NOMO-1 treated with DMSO at 0.1 percent for 48 hours (cell line): ENCODE data around the gene OR2AT4.
A peak's percentile ranks its signal among the peaks of the same experiment; 100 is the strongest.
"Not testable (repeated sequence)": the region's sequence is repeated elsewhere in the genome, so short reads cannot be mapped to it uniquely, and the experiment has no call there.

Source experiments
- DNase-seq: peaks from one replicate; lab custom pipeline; 2025; ENCODE audit not compliant: unreplicated experiment; lab: John Stamatoyannopoulos, UW

Gene OR2AT4

DNA sequence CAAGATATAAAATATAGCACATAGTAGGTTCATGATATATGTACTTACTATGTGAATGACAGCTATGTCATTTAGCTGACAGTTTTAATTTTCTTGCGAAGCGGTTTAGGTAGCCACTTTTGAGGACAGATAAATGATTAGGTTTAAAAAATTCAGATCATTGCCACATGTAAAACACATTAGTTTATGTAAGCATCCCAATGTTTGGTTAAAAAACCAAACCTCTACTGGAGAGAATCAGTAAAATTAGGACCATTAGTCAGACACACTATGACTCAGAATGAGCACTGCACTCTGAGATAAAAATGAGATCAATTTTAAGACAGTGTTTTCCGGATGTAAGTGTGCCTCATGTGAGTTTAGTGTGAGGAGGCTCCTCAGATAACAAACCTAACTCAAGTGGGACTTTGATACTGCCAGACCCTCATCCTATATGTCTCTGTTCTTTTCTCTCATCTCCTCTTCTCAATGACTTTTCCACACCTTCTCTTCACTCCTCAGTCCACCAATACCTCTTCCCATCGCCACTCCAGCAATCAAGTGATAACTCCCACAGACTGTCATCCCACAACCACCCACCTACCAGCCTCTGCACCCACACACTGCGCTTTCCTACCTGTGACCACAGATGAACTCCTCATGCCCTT lies 6.8 kb upstream of the OR2AT4 start:
- DNase-seq: no peak

DNA sequence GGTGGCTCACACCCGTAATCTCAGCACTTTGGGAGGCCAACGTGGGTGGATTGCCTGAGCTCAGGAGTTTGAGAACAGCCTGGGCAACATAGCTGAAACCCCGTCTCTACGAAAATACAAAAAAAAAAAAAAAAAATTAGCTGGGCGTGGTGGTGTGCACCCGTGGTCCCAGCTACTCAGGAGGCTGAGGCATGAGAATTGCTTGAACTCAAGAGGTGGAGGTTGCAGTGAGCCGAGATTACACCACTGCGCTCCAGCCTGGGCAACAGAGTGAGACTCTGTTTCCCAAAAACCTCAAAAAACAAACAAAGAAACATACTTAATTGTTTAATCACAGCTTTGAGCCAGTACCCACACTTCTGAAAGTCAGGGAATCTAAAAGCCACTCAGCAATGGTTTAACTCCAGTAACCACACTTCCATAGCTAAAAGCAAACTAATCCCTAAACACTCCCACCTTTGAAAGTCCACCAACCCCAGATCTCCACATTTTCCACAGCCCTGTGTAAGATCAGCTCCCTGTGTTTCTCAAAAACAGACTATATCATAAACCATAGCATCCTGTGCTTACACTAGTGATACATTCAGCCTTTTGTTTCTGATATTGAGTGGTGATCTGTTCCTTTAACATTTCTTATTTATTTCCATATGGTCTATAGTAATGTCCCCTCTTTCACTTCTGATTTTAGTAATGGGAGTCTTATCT lies 4.9 kb upstream of the OR2AT4 start:
- DNase-seq: no peak

DNA sequence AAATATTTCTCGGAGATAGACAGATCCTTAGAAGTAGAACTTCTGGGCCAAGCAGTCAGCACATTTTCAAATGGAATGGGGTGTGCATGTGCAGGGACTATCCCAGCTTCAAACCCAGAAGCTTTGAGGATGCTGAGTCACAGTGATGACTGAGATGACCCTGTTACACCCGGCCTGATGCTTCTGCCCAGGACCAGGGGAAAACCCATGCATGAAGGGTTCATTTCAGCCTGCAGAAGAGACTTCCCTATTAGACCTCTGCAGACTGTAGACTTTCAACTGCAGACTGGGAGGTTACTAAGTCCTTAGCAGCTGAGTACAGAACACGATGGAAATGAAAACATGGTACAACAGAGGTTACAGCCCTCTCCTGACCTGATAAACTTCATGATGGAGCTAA lies 3.6 kb upstream of the OR2AT4 start:
- peak; percentile 3 for DNase-seq

DNA sequence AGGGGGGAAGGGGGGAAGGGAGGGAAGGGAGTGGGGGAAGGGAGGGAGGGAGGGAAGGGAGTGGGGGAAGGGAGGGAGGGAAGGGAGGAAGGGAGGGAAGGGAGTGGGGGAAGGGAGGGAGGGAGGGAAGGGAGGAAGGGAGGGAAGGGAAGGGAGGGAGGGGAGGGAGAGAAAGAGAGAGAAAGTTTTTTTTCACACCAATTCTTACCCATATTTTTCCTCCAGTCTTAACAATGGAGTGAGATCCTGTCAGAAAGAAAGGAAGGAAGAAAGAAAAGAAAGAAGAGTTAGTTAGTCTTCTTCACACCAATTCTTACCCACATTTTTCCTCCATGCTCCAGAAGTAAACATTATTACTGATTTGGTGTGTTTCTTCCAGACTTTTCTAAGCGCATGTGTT lies 3.0 kb upstream of the OR2AT4 start:
- DNase-seq: no peak

DNA sequence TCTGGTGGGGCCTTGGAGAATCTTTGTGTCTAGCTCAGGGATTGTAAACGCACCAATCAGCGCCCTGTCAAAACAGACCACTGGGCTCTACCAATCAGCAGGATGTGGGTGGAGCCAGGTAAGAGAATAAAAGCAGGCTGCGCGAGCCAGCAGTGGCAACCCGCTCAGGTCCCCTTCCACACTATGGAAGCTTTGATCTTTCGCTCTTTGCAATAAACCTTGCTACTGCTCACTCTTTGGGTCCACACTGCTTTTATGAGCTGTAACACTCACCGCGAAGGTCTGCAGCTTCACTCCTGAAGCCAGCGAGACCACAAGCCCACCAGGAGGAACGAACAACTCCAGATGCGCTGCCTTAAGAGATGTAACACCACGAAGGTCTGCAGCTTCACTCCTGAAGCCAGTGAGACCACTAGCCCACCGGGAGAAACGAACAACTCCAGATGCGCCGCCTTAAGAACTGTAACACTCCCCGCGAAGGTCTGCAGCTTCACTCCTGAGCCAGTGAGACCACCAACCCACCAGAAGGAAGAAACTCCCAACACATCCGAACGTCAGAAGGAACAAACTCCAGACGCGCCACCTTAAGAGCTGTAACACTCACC lies 2.3 kb upstream of the OR2AT4 start:
- DNase-seq: not testable (repeated sequence)

DNA sequence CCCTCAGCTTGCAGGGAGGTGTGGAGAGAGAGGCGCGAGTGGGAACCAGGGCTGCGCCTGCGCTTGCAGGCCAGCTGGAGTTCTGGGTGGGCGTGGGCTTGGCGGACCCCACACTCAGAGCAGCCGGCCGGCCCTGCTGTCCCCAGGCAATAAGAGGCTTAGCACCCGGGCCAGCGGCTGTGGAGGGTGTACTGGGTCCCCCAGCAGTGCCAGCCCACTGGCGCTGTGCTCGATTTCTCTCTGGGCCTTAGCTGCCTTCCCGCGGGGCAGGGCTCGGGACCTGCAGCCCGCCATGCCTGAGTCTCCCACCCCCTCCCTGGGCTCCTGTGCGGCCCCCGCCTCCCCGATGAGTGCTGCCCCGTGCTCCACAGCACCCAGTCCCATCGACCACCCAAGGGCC lies 1.5 kb upstream of the OR2AT4 start:
- DNase-seq: not testable (repeated sequence)

DNA sequence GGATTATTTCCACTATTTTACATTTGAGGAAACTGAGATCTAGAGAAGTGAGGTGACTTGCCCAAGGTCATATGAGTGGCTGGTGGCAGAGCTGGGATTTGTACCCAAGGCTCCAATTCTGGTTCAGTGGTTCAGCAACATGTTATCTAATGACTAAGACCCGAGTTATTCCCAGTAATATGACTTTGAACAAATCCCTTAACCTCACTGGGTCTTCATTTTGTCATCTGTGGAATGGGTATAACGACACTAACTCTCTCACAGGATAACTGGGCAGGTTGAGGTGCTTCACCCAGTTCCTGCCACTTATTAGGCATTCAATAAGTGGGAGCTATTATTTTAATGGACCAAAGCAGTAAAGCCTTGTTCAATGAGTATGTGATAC lies 489 bp upstream of the OR2AT4 start:
- no peak for DNase-seq

DNA sequence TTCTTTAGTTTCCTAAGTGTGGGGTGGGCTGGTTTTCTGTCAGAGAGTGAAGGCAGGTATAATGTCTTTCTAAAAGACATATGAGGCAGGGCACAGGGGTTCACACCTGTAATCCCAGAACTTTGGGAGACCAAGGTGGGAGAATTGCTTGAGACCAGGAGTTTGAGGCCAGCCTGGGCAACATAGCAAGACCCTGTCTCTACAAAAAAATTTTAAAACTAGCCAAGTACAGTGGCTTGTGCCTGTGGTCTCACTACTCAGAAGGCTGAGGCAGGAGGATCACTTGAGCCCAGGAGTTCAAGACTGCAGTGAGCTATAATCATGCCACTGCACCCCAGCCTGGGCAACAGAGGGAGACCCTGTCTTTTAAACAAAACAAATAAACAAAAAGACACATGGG lies 2.3 kb downstream of the OR2AT4 start:
- not testable (repeated sequence) for DNase-seq

DNA sequence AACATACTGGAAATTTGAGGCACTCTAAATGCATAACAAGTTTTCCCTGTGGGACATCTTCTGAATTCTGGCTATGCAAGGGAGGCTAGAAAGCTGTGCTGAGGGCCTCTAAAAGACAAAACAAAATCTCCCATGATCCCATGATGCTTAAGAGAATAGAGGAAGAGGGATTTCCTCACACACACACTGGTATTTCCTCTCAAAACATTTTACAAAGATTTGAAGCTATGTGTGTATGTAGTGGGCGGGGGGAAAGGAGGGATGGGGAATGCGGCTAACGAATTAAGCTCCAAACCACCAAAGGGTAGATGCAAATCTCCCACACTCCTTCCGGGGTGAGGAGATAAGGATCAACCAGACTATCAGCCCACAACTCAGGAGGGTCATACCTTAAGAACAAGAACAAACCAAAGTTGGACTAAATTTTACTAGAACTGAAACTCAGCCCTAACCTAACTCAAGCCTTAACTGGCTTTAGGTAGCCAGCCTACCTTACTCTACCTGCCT lies 6.0 kb downstream of the OR2AT4 start:
- no peak for DNase-seq

DNA sequence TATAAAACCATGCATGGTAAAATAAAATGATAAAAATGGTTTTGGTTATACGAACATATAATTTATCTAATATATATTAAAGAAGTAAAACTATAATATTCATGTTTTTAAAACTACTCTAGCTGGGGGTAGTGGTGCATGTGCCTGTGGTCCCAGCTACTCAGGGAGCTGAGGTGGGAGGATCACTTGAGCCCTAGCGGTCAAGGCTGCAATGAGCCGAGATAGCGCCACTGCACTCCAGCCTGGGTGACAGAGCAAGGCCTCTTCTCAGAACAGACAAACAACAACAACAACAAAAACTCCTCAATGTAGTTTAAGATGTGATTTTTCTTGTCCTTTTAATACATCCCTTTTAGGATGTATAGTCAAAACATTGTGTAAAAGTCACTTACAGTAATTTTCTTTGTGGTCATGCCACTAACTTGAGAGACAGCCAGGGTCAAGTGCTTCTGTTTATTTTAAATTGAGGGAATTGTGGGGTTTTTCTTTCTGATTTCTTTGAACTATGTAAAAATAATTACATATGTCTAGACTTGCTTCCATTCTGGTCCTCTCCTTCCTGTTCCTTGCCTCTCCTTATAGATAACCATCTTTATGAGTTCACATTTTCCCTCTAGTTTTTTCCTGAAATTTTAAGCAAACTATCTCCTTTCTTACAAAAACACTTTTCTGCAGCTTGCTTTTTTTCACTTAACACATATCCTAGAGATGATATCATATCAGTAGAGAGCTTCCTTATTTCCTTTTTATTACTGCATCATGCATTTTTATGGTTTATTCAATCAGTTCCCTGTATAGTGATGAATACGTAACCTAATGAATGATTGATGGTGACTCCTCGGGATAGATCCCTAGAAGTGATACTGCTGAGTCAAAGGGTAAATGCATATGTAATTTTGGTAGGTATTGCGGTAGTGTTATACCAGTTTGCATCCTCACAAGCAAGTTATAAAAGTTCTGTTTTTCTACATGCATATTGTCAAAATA lies 9.1 kb downstream of the OR2AT4 start:
- no peak for DNase-seq

DNA sequence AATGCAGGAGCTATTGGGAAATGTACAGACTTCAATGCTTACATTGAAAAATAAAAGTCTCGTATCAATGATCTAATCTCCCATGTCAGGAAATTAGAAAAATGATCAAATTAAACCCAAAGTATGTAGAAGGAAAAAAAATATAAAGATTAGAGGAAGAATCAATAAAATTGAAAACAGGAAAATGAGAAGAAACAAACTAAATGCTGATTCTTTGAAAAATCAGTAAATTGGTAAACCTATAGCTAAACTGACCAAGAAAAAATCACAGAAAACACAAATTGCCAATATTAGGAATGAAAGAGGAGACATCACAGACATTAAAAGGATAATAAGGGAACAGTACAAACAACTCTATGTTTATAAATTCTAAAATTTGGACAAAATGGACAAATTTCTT lies 11.8 kb downstream of the OR2AT4 start:
- DNase-seq: no peak

DNA sequence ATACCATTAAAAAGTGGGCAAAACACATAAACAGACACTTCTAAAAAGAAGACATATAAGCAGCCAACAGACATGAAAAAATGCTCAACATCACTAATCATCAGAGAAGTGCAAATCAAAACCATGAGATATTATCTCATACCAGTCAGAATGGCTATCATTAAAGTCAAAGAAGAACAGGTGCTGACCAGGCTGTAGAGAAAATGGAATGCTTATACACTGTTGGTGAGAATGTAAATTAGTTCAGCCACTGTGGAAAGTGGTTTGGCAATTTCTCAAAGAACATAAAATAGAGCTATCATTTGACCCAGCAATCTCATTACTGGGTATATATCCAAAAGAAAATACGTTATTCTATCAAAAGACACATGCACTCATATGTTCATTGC lies 13.5 kb downstream of the OR2AT4 start:
- DNase-seq: no peak

DNA sequence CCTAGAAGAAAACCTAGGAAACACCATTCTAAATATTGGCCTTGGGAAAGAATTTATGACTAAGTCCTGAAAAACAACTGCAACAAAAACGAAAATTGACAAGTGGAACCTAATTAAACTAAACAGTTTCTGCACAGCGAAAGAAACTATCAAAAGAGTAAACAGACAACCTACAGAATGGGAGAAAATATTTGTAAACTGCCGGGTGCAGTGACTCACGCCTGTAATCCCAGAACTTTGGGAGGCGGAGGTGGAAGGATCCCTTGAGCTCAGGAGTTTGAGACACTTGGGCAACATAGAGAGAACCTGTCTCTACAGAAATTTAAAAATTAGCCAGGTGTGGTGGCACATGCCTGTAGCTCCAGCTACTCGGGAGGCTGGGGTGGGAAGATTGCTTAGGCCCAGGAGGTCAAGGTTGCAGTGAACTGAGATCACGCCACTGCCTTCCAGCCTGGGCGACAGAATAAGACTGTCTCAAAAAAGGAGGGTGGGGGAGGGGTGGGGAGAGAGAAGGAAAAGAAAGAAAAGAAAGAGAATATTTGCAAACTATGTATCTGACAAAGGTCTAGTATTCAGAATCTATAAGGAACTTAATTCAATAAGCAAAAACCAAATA lies 14.0 kb downstream of the OR2AT4 start:
- DNase-seq: no peak

DNA sequence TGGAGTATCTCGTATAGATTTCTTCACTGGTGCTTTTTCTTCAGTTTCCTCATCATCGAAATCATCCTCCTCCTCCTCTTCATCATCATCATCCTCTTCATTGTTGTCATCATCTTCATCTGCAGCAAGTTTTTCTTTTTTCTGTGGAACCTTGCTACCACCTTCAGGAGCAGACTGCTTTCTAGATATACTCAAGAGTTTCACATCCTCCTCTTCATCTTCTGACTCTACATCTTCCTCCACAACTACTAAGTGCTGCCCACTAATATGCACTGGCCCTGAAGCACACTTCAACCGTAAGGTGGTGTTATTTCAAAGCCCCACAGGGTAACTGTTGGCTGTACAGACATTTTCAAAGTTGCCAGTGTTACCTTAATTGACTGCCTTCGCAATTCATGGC lies 17.1 kb downstream of the OR2AT4 start:
- DNase-seq: no peak

DNA sequence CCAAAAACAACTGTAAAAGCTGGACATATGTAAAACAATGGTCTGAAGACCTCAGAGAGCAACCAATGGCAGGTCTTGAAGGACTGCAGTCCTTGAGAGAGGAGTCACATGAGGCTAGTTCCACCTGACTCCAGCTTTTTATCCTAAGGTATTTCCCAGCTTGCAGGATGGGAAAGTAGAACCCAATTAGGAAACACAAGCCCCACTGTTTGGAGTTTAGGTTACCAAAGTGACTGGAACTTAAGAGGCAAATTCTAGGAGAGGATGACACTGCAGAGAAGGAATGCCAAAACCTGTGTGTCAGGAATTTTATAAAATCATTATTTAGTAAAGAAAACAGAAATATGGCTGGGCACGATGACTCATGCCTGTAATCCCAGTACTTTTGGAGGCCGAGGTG lies 18.4 kb downstream of the OR2AT4 start:
- DNase-seq: no peak

DNA sequence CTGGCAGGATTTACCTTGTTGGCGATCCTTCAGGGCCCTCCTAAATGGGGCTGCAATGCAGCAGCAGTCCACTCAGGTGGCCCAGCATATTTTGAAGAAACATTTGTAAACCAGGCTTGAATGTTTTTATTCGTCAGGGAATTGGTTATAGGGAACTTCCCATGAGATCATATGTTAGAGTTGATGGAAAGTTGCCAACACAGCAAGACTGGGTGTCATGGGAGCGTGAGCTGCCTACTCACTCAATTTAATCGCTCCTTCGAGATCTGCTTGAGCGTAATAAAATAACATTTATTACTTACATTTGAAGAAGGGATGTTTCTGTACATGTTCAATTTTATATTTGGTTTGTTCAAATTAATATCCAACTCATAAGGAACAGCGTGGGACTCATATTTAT lies 19.4 kb downstream of the OR2AT4 start:
- no peak for DNase-seq

DNA sequence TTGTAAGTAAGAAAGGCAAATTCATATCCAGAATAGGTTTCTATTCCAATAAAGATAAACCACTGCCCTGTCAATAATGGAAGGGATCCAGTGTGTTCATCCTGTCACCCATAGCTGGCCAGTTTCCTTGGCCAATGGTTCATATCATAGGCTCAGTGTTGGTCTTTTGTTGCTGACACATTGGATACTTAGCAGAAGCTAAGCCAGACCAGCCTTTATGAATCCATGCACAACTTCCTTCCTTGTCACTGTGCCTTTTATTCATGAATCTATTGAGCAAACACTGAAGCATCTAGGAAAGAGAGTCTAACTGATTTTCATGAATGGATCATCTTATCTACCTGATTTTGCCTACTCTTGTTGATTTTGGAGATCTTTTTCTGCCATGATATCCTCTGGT lies 20.0 kb downstream of the OR2AT4 start:
- no peak for DNase-seq

DNA sequence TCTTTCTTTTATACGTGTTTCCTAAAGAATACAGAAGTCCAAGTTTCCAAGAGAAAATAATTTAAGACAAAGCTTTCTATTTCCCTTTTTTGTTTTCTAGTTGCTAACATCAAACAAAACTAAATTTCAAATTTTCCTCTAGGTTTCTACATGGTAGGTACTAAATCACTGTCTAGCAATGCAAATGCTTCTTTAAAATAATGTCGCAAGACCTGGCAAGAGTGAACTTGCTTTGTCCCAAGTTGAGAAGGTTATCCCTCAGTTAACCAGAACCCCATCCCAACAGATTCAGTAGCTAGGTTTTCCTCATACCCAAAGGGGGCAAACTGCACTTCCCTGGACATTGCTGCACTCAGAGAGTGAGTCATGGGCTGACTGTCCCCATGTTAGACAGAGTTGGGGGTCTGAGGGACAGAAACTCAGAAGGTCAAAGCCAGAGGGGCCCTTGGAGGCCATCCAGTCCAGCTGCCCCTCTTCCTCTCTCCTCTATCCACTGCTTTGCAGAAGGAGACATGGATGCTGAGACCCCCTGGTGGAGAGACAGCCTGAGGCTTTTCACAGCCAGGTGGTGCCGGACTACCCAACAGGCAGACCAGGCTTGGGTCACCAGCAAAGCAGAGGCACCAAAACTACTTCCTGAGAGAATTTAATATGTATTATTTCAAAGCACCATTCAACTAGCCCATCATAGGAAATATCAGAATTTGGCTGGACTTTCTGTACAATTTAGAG lies 23.1 kb downstream of the OR2AT4 start:
- no peak for DNase-seq

DNA sequence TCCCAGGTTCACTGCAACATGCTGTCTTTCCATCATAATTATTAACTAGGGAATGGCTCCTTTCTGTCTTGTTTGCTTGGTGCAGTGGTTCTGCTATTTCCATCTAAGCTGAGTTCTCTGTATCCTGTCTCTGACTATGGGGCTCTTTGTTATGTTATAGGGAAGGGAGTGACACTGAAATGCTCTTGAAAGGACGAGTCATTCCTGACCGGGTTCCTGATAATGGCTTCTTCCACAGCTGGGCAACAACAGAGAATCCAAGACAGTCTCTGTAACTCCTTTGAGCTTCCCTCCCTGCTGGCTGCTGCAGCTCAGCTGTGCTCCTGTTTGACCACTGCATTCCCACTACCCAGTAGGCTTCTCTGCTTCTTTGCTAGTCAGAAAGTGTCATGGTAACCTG lies 24.1 kb downstream of the OR2AT4 start:
- DNase-seq: no peak

DNA sequence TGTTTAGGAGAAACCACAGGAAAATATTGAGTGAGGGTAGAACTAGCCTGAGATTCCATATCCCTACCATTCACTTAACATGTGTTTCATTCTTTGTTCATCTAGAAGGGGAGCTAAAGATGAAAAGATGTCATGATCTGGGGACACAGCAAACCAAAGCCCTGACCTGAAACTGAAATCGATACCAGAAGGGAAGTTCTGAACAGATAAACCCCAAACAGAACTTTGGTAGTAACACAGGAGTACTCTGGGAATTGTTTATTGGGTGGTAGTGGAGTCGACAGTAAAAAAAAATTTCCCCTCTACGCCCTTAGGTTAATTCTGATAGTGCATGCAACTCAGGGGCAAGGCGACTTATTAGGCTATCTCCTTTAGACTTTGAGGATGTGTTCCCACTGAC lies 27.2 kb downstream of the OR2AT4 start:
- DNase-seq: no peak
